MM.1S (cell line): Measurements from ENCODE around the gene PRM1.
"Not testable (repeated sequence)": the region's sequence is repeated elsewhere in the genome, so short reads cannot be mapped to it uniquely, and the experiment has no call there.

Experiments used
- DNase-seq: peaks from one replicate; pipeline ENCODE4 v3.0.0-alpha.2; 2015
- H2AFZ ChIP-seq: fragments of 300-600 bp; sonication (generic); 2 replicates; pipeline ENCODE4 v1.6.0; 2016; ENCODE audit warnings: antibody characterized with exemption, low read length
- H3F3A ChIP-seq: fragments of 300-600 bp; sonication (generic); 2 replicates; pipeline ENCODE4 v1.6.1; 2016; ENCODE audit warnings: mild to moderate bottlenecking, antibody characterized with exemption, low read length, moderate library complexity, mixed read lengths; ENCODE audit not compliant: insufficient read depth
- H3K27ac ChIP-seq: fragments of 300-600 bp; sonication (generic); 2 replicates; pipeline ENCODE4 v1.5.1; 2016; ENCODE audit warnings: mild to moderate bottlenecking, low read length
- H3K27me3 ChIP-seq: fragments of 300-600 bp; sonication (generic); replicated peaks from 2 replicates; pipeline ENCODE4 v1.6.0; 2016; ENCODE audit warnings: low read length; ENCODE audit not compliant: insufficient read depth
- H3K36me3 ChIP-seq: fragments of 300-600 bp; sonication (generic); replicated peaks from 2 replicates; pipeline ENCODE4 v1.6.1; 2016; ENCODE audit warnings: mild to moderate bottlenecking, low read length, mixed read lengths; ENCODE audit not compliant: insufficient read depth
- H3K4me1 ChIP-seq: fragments of 300-600 bp; sonication (generic); 2 replicates; pipeline ENCODE4 v1.6.1; 2016; ENCODE audit warnings: low read length, mixed read lengths
- H3K4me2 ChIP-seq: fragments of 300-600 bp; sonication (generic); 2 replicates; pipeline ENCODE4 v1.6.0; 2016; ENCODE audit warnings: low read depth, low read length
- H3K4me3 ChIP-seq: fragments of 300-600 bp; sonication (generic); 2 replicates; pipeline ENCODE4 v1.5.1; 2016; ENCODE audit warnings: low read length, mixed read lengths
- H3K79me2 ChIP-seq: fragments of 300-600 bp; sonication (generic); 2 replicates; pipeline ENCODE4 v1.6.1; 2016; ENCODE audit warnings: mixed run types, low read length, mixed read lengths
- H3K9ac ChIP-seq: fragments of 300-600 bp; sonication (generic); 2 replicates; pipeline ENCODE4 v1.6.1; 2016; ENCODE audit warnings: low read length, mixed read lengths
- H3K9me2 ChIP-seq: fragments of 300-600 bp; sonication (generic); replicated peaks from 2 replicates; pipeline ENCODE4 v1.6.1; 2016; ENCODE audit warnings: mild to moderate bottlenecking, low read length, mixed read lengths; ENCODE audit not compliant: insufficient read depth
- H3K9me3 ChIP-seq: fragments of 300-600 bp; sonication (generic); replicated peaks from 2 replicates; pipeline ENCODE4 v1.6.1; 2016; ENCODE audit warnings: mild to moderate bottlenecking, low read length, mixed read lengths; ENCODE audit not compliant: insufficient read depth
- H4K20me1 ChIP-seq: fragments of 300-600 bp; sonication (generic); 2 replicates; pipeline ENCODE4 v1.6.1; 2016; ENCODE audit warnings: mild to moderate bottlenecking, low read length, moderate library complexity, mixed read lengths; ENCODE audit not compliant: insufficient read depth
- CTCF ChIP-seq: fragments of 300-600 bp; sonication (generic); IDR thresholded peaks from 2 replicates; pipeline ENCODE4 v1.5.1; 2016; ENCODE audit warnings: antibody characterized with exemption, low read length, mixed read lengths
- EZH2 ChIP-seq: fragments of 300-600 bp; sonication (generic); optimal IDR thresholded peaks from 2 replicates; pipeline ENCODE3; 2017; ENCODE audit warnings: low read depth, mild to moderate bottlenecking, antibody characterized with exemption, low read length, mixed read lengths
- EZH2phosphoT487 ChIP-seq: fragments of 300-600 bp; sonication (generic); IDR thresholded peaks from 2 replicates; pipeline ENCODE4 v1.6.1; 2018; ENCODE audit warnings: antibody characterized with exemption, low read length

Gene PRM1

GRCh38 chr16:11299865-11300559, 18.9 kb upstream of the PRM1 start:
- Histone ChIP-seq H3K4me2 (no peak overlapping the region), H3K27ac (no peak overlapping the region), H3K4me1 (peaks cover 21% of the 10 kb centered on the region)

GRCh38 chr16:11298950-11299547, 17.9 kb upstream of the PRM1 start:
- not testable (repeated sequence) for H3K4me2 ChIP-seq, H3K9ac ChIP-seq, H3K9me3 ChIP-seq, DNase-seq, H3K9me2 ChIP-seq, H3K79me2 ChIP-seq, H3F3A ChIP-seq, H3K27ac ChIP-seq, H2AFZ ChIP-seq, H3K4me3 ChIP-seq, H3K36me3 ChIP-seq, H4K20me1 ChIP-seq
- peaks cover 21% of the 10 kb centered on the region for H3K4me1 ChIP-seq
- peaks cover 31% of the 10 kb centered on the region for H3K27me3 ChIP-seq

More at GRCh38 chr16:11299865-11300559, 18.9 kb upstream of the PRM1 start:
- H3K9me3 ChIP-seq = no peaks in the 10 kb centered on the region
- H2AFZ ChIP-seq = no peak overlapping the region
- H3K79me2 ChIP-seq = no peaks in the 10 kb centered on the region
- no peaks in the 10 kb centered on the region for H3K9me2 ChIP-seq
- DNase-seq = no peak
- H3K4me3 ChIP-seq = no peak overlapping the region
- no peaks in the 10 kb centered on the region for H3K36me3 ChIP-seq
- TF ChIP-seq CTCF = no peak
- no peak for TF ChIP-seq EZH2phosphoT487
- TF ChIP-seq EZH2 = no peak
- no peak overlapping the region for H3K9ac ChIP-seq
- H4K20me1 ChIP-seq = no peaks in the 10 kb centered on the region
- peaks cover 9% of the 10 kb centered on the region; the same call in 1 of the 2 replicates for H3F3A ChIP-seq
- H3K27me3 ChIP-seq = peaks cover 23% of the 10 kb centered on the region

- Histone ChIP-seq H3K9me3 (no peaks in the 10 kb centered on the region), H3F3A (peaks cover 9% of the 10 kb centered on the region; the same call in 1 of the 2 replicates), H3K27ac (no peak overlapping the region), H2AFZ (no peak overlapping the region), H3K36me3 (no peaks in the 10 kb centered on the region), H3K79me2 (no peaks in the 10 kb centered on the region), H3K4me2 (no peak overlapping the region; the same call in 1 of the 2 replicates), H3K4me1 (peaks cover 17% of the 10 kb centered on the region), H3K9me2 (no peaks in the 10 kb centered on the region), H3K27me3 (peaks cover 36% of the 10 kb centered on the region), H3K9ac (no peak overlapping the region), H4K20me1 (no peaks in the 10 kb centered on the region), H3K4me3 (no peak overlapping the region)
- no peak for TF ChIP-seq EZH2
- TF ChIP-seq CTCF = no peak
- TF ChIP-seq EZH2phosphoT487 = no peak
- no peak for DNase-seq
Observed at GRCh38 chr16:11298143-11298900, 17.2 kb upstream of the PRM1 start.
